ENCODE results near the gene PRCC.

PRCC gene

DNA sequence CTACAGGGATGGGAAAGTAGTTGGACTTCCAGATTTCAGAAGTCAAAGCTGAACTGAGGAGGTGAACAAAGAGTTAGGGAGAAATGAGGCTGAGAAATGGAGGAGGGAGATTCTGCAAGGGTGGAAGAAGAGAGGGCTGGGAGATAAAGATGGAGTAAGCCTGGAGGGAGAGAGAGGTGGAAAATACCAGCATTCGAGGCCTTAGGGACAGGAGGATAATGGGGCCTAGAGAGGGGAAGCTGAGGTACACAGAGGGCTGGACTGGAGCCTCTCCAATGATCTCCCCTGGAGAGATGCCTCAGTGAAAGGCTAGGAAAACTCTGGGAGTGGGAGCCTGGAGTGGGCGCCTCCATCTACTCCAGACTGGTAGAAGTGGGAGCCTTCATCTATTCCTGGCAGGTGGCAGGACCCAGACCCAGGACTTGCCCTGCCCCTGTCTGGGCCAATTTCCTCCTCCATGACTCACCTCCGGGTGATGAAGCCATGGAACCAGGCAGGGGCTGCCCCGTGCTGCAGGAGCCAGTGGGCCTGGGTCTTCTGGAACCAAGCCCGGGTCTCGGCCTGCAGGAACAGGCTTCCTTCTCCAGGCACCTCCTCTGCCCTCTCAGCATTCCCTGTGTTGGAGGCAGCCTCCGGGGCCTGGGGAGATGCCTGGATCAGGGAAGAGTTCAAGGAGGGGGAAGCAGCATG, 47.4 kb downstream of the PRCC start:
- DNase-seq (ENCODE audit: low spot score), result no peak

DNA sequence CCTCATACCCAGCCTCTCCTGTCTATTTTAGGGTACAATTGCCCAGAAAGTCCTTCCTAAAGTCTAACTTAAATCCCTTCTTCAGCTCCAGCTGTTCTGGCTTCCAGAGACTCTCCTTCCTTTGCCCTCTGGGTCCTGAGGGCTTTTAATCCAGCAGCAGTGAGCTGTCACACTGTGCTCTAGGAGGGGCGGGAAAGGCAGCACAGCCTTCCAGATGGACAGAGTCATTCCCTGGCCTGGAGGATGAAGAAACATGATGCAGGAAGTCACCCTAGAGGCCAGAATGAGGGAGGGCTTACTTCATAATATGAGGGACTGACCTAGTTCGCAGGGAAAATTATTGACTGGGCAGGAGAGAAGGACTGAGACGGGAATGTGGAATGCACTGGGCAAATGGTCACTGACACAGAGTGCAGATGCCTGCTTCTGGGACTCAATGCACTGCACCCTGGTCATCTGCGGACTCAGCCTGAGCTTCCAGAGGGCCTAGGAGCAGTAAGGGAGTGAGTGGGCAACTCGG, 48.0 kb downstream of the PRCC start:
- DNase-seq (ENCODE audit: low spot score), result no peak

- no peak for DNase-seq (ENCODE audit: low spot score)
These were observed 48.7 kb downstream of the PRCC start for GRCh38 chr1:156815961-156816422.

DNA sequence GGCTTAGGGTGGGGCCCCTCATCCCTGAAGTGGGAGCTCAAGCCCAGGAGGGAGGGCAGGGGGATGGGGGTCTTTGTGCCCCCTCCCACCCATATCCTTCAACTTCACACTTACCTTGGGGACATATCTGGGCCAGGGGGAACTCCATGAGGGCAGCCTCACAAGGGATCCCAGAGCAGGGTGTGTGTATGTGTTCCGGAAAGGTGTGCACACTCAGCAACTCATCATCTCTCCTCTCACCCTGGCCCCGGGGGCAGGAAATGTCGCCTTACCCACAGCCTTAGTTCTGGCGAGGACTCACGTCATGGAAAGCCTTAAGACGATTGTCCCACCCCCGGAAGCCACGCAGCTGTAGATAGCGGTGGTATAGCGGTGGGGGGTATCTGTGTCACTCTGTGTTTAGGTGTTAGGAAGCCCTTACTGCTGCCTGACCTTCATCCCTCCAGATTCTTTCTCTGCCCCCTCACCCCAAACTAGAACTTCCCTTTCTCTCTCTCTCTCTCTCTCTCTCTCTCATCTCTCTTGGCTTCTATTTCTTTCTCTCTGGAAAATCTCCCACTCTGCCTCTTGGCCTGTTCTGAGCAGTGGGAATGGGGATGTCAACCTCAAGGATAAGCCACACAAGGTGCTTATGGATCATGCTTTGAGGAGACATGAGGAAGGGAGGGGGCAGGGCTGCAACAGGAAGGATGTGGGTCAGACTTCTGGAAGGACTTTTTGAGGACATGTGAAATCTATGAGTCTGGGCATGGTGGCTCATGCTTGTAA, 49.4 kb downstream of the PRCC start, which contains the start of gene SH2D2A:
Gene SH2D2A (minus strand): TSS at position 288 of the 768 bp plus-strand sequence. CDS start 140 bp downstream, at position 148.
- DNase-seq (ENCODE audit: low spot score), result no peak

DNA sequence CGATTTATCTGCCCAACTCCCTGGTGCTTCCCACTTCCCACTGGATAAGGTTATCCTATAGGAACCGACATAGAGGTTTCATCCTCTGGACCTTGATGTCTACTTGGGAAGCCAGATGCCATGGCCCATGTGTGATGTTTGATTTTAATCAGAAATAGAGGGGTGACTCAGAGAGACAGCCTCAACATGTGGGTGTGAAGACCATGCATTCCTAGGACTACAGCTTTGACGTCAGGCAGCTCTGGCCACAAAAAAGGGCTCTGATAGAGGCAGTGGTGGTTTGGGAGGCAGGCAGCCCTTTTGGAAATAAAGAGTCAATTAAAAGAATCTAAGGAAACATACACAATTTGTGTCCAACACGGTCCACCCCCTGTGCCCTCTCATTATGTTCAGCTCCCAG, 54.5 kb downstream of the PRCC start:
- DNase-seq (ENCODE audit: low spot score), result no peak

DNA sequence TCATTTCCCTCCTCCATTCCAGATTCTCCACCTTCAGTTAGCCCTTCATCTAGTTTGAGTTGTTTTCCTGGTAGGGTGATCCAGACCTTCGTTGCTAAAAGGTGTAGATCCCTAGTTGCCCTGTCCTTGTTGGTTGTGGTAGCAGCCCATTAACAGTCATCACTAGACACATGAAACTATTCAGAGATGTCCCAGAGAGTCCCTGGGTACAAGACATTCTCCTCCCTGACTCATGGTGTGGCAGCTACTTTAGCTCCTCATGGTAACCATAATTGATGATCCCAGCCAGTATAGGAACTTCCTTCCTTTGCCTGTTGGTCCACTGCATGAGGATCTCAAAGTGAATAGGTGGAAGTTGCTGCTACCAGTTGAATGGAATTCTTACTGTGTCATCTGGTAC, 55.3 kb downstream of the PRCC start:
- DNase-seq (ENCODE audit: low spot score), result no peak

- no peak for DNase-seq (ENCODE audit: low spot score)
These were observed 56.0 kb downstream of the PRCC start for GRCh38 chr1:156823210-156823790.

DNA sequence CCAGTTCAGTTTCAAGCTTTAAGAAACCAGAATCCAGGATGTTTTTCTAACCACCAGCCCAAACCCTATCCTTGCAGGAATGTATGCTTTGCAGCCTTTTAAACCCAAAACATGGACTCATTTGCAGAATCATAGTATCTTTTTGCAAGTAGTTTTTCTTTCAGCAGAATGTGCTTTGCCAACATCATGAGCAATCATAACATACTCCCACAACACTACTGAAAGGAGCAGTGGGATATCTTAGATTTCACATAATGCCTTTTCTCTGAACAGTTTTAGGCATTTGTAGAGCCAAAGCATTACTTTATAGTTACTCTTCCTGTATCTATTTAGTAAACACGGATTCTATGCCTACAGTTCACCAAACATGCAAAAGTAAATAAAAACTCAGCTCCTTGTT, 59.3 kb downstream of the PRCC start:
- DNase-seq (ENCODE audit: low spot score), result no peak

- DNase-seq (ENCODE audit: low spot score), result no peak
These were observed 61.2 kb downstream of the PRCC start for GRCh38 chr1:156828400-156829124.

- DNase-seq (ENCODE audit: low spot score), result no peak
These were observed 65.1 kb downstream of the PRCC start for GRCh38 chr1:156832434-156832833.

- no peak for DNase-seq (ENCODE audit: low spot score)
These were observed 66.3 kb downstream of the PRCC start for GRCh38 chr1:156833603-156834002.

GRCh38 chr1:156834322-156834721, 67.0 kb downstream of the PRCC start:
- no peak for DNase-seq (ENCODE audit: low spot score)

- DNase-seq (ENCODE audit: low spot score), result no peak
These were observed 68.8 kb downstream of the PRCC start for GRCh38 chr1:156836041-156836654.

GRCh38 chr1:156836892-156837291, 69.6 kb downstream of the PRCC start:
- DNase-seq (ENCODE audit: low spot score), result no peak

DNA sequence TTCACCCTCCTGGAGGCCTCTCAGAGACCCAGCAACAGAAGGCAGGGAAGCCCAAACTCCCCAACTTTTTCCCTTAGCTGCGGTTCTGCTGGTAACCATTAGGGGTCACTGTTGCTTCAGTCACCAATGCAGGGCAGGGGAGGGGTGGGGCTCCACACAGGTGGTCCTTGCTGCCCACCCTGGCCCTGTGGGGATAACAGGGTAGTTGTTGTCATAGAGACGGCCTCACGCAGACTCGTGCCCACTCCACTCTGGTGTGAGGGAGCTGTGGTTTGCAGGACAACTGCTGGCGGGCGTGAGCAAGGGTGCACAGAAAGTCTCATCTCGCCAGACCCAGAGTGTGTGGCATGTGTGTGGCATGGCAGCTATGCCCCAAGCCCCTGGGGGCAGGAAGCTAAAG, 71.6 kb downstream of the PRCC start:
- DNase-seq (ENCODE audit: low spot score), result no peak

GRCh38 chr1:156839426-156840109, 72.2 kb downstream of the PRCC start:
- no peak for DNase-seq (ENCODE audit: low spot score)

- no peak for DNase-seq (ENCODE audit: low spot score)
These were observed 73.0 kb downstream of the PRCC start for GRCh38 chr1:156840186-156840897.

DNA sequence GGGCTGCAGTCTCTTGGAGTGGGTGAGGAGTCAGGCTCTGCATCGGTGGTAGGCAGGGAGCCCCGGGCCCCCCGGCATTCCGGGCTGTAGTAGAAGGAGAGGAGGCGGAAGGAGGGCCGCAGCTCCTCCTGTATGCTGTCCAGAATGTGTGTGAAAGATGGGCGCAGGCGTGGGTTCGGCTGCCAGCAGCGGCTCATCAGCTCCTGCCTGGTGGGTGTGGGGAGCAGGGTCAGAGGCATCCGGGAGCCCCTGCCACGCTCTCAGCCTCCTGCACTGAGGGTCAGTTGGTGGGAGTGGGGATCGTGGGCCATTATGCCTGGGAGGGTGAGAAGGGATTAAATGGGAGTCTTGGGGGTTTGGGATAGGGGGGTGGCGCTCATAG, 73.6 kb downstream of the PRCC start:
- DNase-seq (ENCODE audit: low spot score), result no peak

DNA sequence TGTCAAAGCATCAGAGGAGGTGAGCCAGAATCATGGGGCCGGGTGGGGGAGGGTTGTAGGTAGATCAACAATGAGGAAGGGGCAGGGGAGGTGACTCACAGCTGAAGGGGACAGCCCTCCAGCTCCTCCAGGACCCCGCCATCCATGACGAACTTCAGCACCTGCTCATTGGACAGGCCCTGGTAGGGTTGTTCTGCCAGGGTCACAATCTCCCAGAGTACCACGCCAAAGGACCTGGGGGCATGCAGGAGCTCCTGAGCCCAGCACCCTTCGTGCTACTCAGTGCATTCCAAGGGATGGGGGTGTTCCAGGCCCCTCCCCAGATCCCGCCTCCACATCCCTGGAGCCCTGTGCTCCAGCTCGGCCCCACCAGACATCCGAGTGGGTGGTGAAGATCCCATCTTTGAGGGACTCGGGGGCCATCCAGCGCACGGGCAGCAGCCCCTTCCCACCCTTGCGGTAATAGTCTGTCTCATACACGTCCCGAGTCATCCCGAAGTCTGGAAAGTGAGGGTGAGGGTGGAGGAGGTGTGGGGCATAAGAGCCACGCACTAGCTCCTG, 74.0 kb downstream of the PRCC start:
- DNase-seq (ENCODE audit: low spot score), result no peak

DNA sequence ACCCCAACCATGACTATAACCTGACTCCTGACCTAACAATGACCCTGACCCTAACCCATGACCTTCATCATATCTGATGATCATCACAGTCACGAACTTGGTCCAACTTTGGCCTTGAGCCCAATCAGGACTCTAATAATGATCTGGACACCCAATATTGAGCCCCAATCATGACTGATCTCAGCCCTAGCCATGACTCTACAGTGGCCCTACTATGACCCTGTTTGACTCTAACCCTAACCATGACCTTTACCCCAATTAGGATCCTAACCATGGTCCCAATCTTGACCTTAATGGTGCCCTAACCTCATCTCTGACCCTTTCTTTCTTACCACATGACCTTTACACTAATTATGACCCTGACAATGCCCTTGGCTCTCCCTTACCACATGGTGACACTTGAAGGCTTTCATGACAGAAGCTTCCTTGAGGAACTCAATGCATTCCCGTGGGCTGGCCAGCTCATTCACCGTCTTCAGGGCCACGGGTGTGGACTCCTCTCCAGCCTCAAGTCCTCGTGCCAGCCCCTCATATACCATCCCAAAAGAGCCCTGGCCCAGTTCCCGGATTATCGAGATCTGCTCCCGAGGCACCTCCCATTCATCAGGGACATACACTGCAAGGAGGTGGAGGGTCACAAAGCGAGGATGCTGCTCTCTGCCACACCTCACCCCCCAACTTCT, 75.4 kb downstream of the PRCC start:
- no peak for DNase-seq (ENCODE audit: low spot score)
